ENCODE measurements around the gene LTB4R2.

DNA sequence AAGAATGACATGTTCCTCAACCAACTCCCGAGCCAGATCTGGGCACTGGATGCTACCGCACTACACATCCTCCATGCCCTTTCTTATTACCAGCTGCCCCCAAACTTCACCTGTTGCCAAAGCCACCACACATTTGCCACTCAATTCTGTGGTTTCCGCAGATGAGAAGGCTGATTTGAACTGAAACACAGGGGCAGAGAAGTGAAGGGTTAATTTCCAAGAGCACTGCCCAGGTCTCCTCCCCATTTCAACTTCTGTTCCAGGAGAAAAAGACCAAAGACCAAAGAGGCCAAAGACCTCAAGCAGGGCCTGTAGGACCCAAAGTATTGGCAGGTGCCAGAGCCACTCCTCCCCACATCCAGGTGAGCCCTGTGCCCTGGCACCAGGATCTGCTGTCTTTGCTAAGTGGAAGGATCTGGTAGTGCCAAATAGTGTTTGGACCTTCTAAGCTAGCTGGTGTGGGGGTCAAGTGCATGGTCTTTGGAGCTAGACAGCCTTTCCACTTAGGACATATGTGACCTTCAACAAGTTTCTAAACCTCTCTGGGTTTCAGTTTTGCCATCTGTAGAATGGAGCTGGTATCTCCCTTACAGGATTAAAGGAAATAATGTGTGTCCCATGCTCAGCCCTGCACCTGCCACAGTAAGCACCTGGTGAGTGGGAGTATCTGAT lies 18.4 kb upstream of the LTB4R2 start:
- TF ChIP-seq FOS (IDR thresholded peaks at IDR 0.05; ENCODE audit: borderline replicate concordance, insufficient read depth, low read length) (no peak), EZH2 (IDR thresholded peaks at IDR 0.05; ENCODE audit: borderline replicate concordance, low read depth, low read length, severe bottlenecking) (no peak), POLR2A (IDR thresholded peaks at IDR 0.05; ENCODE audit: low read depth, low read length) (no peak), JUN (IDR thresholded peaks at IDR 0.05; ENCODE audit: borderline replicate concordance, insufficient read depth, insufficient read length, low read depth) (no peak)
- TF ChIP-seq, protein P1, sequence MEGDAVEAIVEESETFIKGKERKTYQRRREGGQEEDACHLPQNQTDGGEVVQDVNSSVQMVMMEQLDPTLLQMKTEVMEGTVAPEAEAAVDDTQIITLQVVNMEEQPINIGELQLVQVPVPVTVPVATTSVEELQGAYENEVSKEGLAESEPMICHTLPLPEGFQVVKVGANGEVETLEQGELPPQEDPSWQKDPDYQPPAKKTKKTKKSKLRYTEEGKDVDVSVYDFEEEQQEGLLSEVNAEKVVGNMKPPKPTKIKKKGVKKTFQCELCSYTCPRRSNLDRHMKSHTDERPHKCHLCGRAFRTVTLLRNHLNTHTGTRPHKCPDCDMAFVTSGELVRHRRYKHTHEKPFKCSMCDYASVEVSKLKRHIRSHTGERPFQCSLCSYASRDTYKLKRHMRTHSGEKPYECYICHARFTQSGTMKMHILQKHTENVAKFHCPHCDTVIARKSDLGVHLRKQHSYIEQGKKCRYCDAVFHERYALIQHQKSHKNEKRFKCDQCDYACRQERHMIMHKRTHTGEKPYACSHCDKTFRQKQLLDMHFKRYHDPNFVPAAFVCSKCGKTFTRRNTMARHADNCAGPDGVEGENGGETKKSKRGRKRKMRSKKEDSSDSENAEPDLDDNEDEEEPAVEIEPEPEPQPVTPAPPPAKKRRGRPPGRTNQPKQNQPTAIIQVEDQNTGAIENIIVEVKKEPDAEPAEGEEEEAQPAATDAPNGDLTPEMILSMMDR (IDR thresholded peaks at IDR 0.05; ENCODE audit: extremely low read depth in 1 of 2, insufficient read depth in 1 of 2, low read depth in 1 of 2, low read length in 2 of 2), result no peak

Data from endothelial cell of umbilical vein (primary cell).